Measurements from ENCODE around the gene ERGIC2.

Gene ERGIC2

GRCh38 chr12:29374012-29374411 lies 7.0 kb downstream of the ERGIC2 start:
- no peak for DNase-seq

- no peak for DNase-seq
These were observed 15.9 kb downstream of the ERGIC2 start for GRCh38 chr12:29365091-29365490.

GRCh38 chr12:29354954-29355353 lies 26.0 kb downstream of the ERGIC2 start:
- DNase-seq, result no peak

- DNase-seq, result no peak
These were observed 30.9 kb downstream of the ERGIC2 start for GRCh38 chr12:29350080-29350479.

- no peak for DNase-seq
These were observed 34.1 kb downstream of the ERGIC2 start for GRCh38 chr12:29346769-29347421.

GRCh38 chr12:29343022-29343799 lies 37.8 kb downstream of the ERGIC2 start:
- DNase-seq, result no peak

- no peak for DNase-seq
These were observed 43.6 kb downstream of the ERGIC2 start for GRCh38 chr12:29337325-29337724.

- no peak for DNase-seq
These were observed 46.0 kb downstream of the ERGIC2 start for GRCh38 chr12:29334937-29335336.

GRCh38 chr12:29333178-29333577 lies 47.8 kb downstream of the ERGIC2 start:
- no peak for DNase-seq

GRCh38 chr12:29329411-29329810 lies 51.6 kb downstream of the ERGIC2 start:
- no peak for DNase-seq

GRCh38 chr12:29322157-29322556 lies 58.8 kb downstream of the ERGIC2 start:
- no peak for DNase-seq

GRCh38 chr12:29320295-29321085 lies 60.5 kb downstream of the ERGIC2 start:
- no peak for DNase-seq

GRCh38 chr12:29317556-29318363 lies 63.2 kb downstream of the ERGIC2 start:
- DNase-seq, result peak; percentile 56

- no peak for DNase-seq
These were observed 64.2 kb downstream of the ERGIC2 start for GRCh38 chr12:29316752-29317151.

GRCh38 chr12:29314416-29314815 lies 66.6 kb downstream of the ERGIC2 start:
- no peak for DNase-seq

GRCh38 chr12:29310899-29311298 lies 70.1 kb downstream of the ERGIC2 start:
- no peak for DNase-seq

GRCh38 chr12:29309320-29309902 lies 71.6 kb downstream of the ERGIC2 start:
- DNase-seq, result no peak

GRCh38 chr12:29306682-29307081 lies 74.3 kb downstream of the ERGIC2 start:
- DNase-seq, result no peak

- no peak for DNase-seq
These were observed 74.7 kb downstream of the ERGIC2 start for GRCh38 chr12:29306266-29306665.

- DNase-seq, result no peak
These were observed 76.6 kb downstream of the ERGIC2 start for GRCh38 chr12:29304388-29304787.

GRCh38 chr12:29301114-29301513 lies 79.9 kb downstream of the ERGIC2 start:
- no peak for DNase-seq

- DNase-seq, result no peak
These were observed 81.3 kb downstream of the ERGIC2 start for GRCh38 chr12:29299633-29300032.

All from CD4-positive, alpha-beta T cell treated with Interleukin-17A for 4 hours (primary cell).